SIG-M5 (cell line): ENCODE results near the gene RD3L.
"Not testable (repeated sequence)": the region's sequence is repeated elsewhere in the genome, so short reads cannot be mapped to it uniquely, and the experiment has no call there.

Source experiments
- DNase-seq: peaks from one replicate; lab custom pipeline; 2025; lab: John Stamatoyannopoulos, UW

RD3L gene

DNA sequence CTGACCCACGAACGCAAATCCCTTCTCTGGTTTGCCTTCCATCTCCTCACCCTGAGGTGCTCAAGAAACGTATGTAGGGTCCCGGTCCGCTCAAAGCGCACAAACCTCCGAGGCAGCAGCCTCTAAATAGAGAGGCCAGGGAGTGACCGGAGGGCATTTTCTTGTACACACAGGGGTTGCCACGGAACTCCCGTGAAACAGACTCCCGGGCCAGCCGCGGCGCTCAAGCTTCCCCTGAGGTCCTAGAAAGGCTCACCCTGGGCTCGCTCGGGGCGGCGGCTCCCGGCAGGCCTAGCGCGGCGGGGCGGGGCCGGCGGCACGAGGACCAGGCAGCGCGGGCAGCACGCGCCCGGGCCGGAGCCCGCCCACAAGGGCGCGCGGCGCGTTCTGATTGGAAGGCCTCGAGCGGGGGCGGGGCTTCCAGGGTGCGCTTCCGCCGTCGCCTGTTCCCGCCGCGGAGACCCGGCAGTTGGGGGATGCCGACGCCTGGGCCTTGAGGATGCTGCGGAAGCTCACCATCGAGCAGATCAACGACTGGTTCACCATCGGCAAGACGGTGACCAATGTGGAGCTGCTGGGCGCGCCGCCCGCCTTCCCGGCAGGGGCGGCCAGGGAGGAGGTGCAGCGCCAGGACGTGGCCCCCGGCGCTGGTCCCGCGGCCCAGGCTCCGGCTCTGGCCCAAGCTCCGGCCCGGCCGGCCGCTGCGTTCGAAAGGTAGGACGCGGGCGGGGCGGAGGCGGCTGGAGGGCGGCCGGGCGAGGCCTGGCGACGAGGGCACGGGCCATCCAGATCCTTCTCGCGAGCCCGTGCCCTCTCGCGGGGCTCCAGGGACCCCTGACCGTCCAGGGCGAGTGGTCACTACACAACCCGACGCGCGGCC is 14.1 kb downstream of the RD3L start, which contains the start of gene TDRD9:
Gene TDRD9 (plus strand): TSS at position 446 of the 880 bp plus-strand sequence. CDS start 54 bp downstream, at position 500.
- no peak for DNase-seq

GRCh38 chr14:103927566-103927965 is 14.8 kb downstream of the RD3L start:
- no peak for DNase-seq

DNA sequence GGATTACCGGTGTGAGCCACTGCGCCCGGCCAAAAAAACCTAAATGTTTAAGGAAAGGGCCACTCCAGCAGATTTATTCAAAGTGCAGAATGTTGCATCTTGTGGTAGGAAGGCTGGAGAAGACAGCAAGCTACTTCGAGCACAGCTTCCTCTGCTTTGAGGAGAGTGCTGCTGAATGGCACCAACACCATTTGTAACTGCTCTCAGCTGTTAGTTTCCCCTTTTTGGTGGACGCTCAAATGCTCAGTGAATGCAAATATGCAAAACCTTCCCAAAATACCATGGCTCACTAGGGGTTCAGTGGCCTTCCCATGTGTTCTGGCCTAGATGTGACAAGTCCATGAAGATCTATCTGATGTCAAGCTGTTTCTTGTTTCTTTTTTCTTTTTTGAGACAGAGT is 17.0 kb downstream of the RD3L start:
- DNase-seq: no peak

- DNase-seq: no peak
These were observed 18.5 kb downstream of the RD3L start for GRCh38 chr14:103923863-103924262.

GRCh38 chr14:103921855-103922200 is 20.5 kb downstream of the RD3L start:
- not testable (repeated sequence) for DNase-seq

- DNase-seq: peak; percentile 27
These were observed 21.1 kb downstream of the RD3L start for GRCh38 chr14:103920981-103921854.

DNA sequence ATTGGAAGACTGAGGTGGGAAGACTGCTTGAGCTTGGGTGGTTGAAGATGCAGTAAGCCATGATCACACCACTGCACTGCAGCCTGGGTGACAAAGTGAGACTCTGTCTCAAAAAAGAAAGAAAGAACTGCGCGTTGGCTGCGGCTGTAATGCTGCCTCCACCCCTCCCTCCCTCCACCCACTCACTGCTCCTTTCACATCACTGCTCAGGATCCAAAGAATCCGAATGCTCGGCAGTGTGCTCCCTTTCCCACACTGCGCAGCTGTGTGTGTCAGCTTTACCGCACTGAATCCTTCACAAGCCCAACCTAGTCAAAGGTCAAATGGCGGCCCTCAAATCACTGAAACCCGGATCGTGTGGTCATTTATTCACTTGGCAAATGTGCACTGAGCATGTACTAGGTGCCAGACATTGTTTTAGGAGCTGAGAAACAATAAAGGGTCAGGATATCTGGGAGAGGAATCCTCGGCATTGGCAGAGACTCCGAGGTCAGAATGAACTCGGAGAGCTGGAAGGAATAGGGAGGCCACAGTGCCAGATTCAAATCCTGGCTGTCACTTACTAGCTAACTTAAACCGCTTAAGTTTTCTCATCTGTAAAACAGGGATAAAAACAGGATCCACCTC is 25.6 kb downstream of the RD3L start:
- no peak for DNase-seq

DNA sequence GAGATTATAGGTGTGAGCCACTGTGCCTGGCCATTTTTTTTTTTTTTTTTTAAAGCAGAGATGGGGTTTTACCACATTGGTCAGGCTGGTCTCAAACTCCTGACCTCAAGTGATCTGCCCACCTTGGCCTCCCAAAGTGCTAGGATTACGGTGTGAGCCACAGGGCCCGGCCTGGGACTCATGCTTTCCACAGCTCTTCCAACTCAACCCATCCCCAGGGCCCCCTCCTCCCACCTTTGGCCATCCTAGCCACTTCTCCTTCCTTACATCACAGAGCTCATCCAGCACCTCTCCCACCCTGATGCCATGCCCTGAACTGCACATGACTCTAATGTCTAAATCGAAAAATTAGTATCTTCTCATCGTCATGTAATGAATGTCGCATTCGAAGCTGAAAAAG is 26.7 kb downstream of the RD3L start:
- no peak for DNase-seq

- DNase-seq: no peak
These were observed 31.3 kb downstream of the RD3L start for GRCh38 chr14:103910984-103911383.

GRCh38 chr14:103910262-103910935 is 31.9 kb downstream of the RD3L start:
- DNase-seq: no peak

GRCh38 chr14:103909531-103910261 is 32.6 kb downstream of the RD3L start:
- no peak for DNase-seq

DNA sequence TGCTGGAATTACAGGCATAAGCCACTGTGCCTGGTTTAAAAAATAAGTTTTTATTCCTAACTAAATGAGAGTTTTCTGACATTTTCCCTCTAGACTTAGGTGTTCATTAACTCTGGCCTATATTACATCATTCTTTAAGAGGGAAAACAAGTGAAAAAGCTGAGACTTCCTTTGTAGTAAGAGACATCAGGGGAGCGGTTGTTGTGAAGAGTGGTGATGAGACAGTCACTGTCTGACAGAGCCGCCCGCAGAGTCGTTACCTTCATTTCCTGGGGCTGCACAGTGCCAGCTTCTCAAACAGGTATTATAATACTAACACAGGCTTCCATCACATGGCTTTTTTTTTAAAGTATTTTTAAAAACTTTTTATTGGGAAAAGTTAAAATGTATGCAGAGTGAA is 33.7 kb downstream of the RD3L start:
- DNase-seq: no peak

DNA sequence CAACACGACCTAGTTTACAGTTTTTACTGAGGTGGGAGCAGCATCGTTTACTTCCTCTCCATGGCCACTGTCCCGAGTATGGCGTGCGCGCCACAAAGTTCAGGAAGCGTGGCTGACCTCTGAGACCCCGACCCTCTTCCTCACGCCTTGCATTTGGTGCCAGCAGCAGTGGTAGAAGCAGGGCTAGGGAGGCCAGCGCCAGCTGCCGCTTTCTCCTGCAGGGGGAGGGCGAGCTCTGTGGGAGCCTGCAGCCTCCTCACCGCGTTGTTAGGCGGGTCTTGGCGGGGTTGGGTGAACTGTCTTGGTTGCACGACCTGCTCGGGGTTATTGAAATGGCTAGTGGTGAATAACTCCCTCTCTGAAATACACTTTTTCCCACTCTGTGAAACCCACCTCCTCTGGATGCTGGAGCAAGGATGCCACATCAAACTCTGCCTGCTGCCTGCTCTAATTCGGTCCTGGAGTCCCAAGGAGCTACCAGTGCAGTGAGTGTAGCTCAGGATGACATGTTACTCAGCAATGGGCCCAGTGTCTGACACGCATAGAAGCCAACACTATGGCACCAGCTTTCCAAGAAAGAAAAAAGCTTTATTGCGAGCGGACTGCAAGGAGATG is 36.4 kb downstream of the RD3L start:
- no peak for DNase-seq

DNA sequence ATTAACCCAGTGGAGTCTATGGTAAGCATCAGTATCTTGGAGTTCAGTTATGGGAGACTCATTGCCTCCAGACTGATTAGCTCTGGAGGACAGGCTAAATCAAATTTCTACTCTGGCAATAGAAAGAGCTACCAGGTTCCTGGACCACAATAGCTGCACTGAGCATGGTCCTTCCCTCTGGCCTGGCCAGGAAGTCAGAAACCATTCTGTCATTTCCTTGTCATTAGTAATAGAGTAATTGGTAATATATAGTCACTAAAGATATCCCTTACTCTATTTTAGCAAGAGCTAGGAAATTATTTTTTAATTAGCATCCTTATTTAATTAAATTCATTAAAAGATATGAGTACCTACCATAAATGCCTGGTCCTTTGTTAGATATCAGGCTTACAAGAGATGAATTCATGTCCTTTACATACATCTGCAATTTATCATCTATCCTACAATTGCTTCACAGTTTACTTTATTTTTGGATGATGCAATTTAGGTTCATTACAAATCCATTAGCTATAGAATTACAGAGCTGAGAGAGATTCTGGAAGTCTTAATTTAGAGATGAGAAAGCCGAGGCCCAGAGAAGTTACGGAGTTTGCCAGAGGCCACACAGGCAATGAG is 37.7 kb downstream of the RD3L start:
- no peak for DNase-seq

GRCh38 chr14:103899833-103900232 is 42.5 kb downstream of the RD3L start:
- no peak for DNase-seq

GRCh38 chr14:103899316-103899715 is 43.0 kb downstream of the RD3L start:
- DNase-seq: no peak

- DNase-seq: no peak
These were observed 43.6 kb downstream of the RD3L start for GRCh38 chr14:103898711-103899110.

GRCh38 chr14:103898204-103898603 is 44.1 kb downstream of the RD3L start:
- DNase-seq: no peak

DNA sequence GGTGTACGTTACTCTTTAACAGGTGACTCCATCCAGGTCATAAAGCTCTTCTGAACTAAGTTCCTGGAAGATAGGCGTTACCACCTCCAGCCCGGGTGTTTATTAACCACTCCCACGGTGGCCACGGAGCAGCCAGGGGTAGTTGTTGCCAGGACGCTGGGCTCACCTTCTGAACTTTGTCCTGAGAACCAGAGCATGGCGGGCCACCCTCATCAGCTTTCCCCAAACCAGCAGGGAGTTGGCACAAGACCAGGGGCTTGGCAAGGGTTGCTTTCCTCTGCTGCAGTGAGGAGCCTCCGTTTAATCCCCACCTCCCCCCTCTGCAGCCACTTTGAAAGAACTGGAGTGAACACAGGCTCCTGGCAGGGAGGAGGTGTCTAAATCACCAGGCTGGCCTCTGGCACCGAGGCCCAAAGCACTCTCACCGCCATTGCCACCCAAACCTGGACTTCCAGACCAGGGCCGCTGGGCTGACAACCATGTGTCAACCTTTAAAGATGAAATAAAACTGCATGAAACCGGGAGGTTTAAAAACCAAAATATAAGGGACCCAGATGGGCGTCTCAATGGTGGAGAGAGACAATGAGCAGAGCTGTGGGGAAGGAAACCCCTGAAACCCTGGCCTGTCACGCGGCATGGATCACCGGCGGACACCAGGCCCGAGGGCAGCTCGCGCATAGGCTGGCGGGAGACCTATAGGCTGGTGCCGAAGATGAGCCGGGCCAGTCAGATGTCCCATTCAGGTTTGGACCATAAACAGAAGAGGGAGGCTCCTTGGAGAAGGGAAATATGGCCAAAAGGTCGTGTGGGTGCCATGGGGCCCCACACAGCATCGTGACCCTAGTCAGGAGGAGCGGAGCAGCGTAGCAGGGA is 45.0 kb downstream of the RD3L start:
- DNase-seq: no peak
